Fibroblast of lung (primary cell): ENCODE measurements around the gene MT1G.

ENCODE experiments used
- CTCF ChIP-seq, 2 donors: IDR thresholded peaks in 1 of 2; conservative IDR thresholded peaks in 1 of 2; 1 replicate in 1 of 2; 2 replicates in 1 of 2; pipeline ENCODE4 v1.5.1; 2011 to 2012; ENCODE audit warnings: low read length in 2 of 2, control low read depth in 1 of 2, inconsistent platforms in 1 of 2, low read depth in 1 of 2, mild to moderate bottlenecking in 1 of 2
- EZH2 ChIP-seq: IDR thresholded peaks from 2 replicates; pipeline ENCODE4 v1.5.1; 2012; ENCODE audit warnings: low read length, control low read depth, mild to moderate bottlenecking; ENCODE audit errors: missing control alignments

- no peak for TF ChIP-seq CTCF (conservative IDR thresholded peaks at IDR 0.05 in 1 of 2, IDR thresholded peaks at IDR 0.05 in 1 of 2; ENCODE audit: low read depth in 1 of 2, low read length in 2 of 2)
- TF ChIP-seq EZH2 = no peak
Measured at GRCh38 chr16:56690420-56691122, 22.7 kb upstream of the MT1G start.
